Nephron (organoid): ENCODE measurements around the gene PMS1.
"Not testable (repeated sequence)": the region's sequence is repeated elsewhere in the genome, so short reads cannot be mapped to it uniquely, and the experiment has no call there.

Experiments
- H3K27ac Mint-ChIP-seq, 3 experiments: 2 replicates each; pipeline ENCODE4 v1.8.0; 2020; ENCODE audit warnings: mixed read lengths in 3 of 3, mild to moderate bottlenecking in 2 of 3, moderate library complexity in 1 of 3
- H3K27me3 Mint-ChIP-seq: 2 replicates; pipeline ENCODE4 v1.8.0; 2021; ENCODE audit warnings: low read depth, mild to moderate bottlenecking, moderate library complexity, mixed read lengths
- H3K36me3 Mint-ChIP-seq: 2 replicates; pipeline ENCODE4 v1.8.0; 2020; ENCODE audit warnings: low read depth, mixed read lengths
- H3K4me1 Mint-ChIP-seq: 2 replicates; pipeline ENCODE4 v1.8.0; 2020; ENCODE audit warnings: mixed read lengths
- H3K4me3 Mint-ChIP-seq, 3 experiments: 2 replicates each; pipeline ENCODE4 v1.8.0; 2020; ENCODE audit warnings: mild to moderate bottlenecking in 3 of 3, mixed read lengths in 3 of 3, moderate library complexity in 2 of 3
- H3K9me3 Mint-ChIP-seq: 2 replicates; pipeline ENCODE4 v1.8.0; 2020; ENCODE audit warnings: mixed read lengths
- CTCF ChIP-seq, 3 experiments: fragments of 200-600 bp; sonication (generic); IDR thresholded peaks; one replicate each; pipeline ENCODE4 v1.5.0; 2021; ENCODE audit warnings: antibody characterized with exemption in 3 of 3; ENCODE audit not compliant: unreplicated experiment in 3 of 3

Gene PMS1

GRCh38 chr2:189834059-189834458, 49.8 kb downstream of the PMS1 start:
- peaks cover 9% of the 10 kb centered on the region for H3K36me3 Mint-ChIP-seq
- no peak overlapping the region for H3K27ac Mint-ChIP-seq
- no peak for TF ChIP-seq CTCF (IDR thresholded peaks at IDR 0.05; ENCODE audit: unreplicated experiment in 3 of 3)

GRCh38 chr2:189834642-189835041, 50.4 kb downstream of the PMS1 start:
- H3K9me3 Mint-ChIP-seq, H3K36me3 Mint-ChIP-seq, H3K27ac Mint-ChIP-seq: not testable (repeated sequence)

More at GRCh38 chr2:189834059-189834458, 49.8 kb downstream of the PMS1 start:
- no peaks in the 10 kb centered on the region for H3K9me3 Mint-ChIP-seq
- H3K27me3 Mint-ChIP-seq: no peaks in the 10 kb centered on the region
- peaks cover 27% of the 10 kb centered on the region for H3K4me1 Mint-ChIP-seq
- H3K4me3 Mint-ChIP-seq: no peak overlapping the region

GRCh38 chr2:189835855-189836558, 51.8 kb downstream of the PMS1 start:
- TF ChIP-seq CTCF (IDR thresholded peaks at IDR 0.05; ENCODE audit: unreplicated experiment in 3 of 3): no peak
- Mint-ChIP-seq H3K4me1 (peaks cover 17% of the 10 kb centered on the region), H3K4me3 (no peak overlapping the region), H3K27ac (peak overlapping the region in 2 of 3 experiments; percentile 6 to 76), H3K36me3 (peaks cover 9% of the 10 kb centered on the region), H3K9me3 (no peaks in the 10 kb centered on the region), H3K27me3 (no peaks in the 10 kb centered on the region)

More at GRCh38 chr2:189834642-189835041, 50.4 kb downstream of the PMS1 start:
- not testable (repeated sequence) for H3K4me3 Mint-ChIP-seq, H3K27me3 Mint-ChIP-seq
- peaks cover 21% of the 10 kb centered on the region for H3K4me1 Mint-ChIP-seq

- Mint-ChIP-seq H3K9me3 (no peaks in the 10 kb centered on the region), H3K27ac (peak overlapping the region in 2 of 3 experiments; percentile 6 to 76), H3K4me3 (no peak overlapping the region), H3K27me3 (no peaks in the 10 kb centered on the region), H3K36me3 (peaks cover 15% of the 10 kb centered on the region), H3K4me1 (peaks cover 17% of the 10 kb centered on the region)
- no peak for TF ChIP-seq CTCF (IDR thresholded peaks at IDR 0.05; ENCODE audit: unreplicated experiment in 3 of 3)
Observed at GRCh38 chr2:189836644-189837043, 52.4 kb downstream of the PMS1 start.

GRCh38 chr2:189837326-189837725, 53.1 kb downstream of the PMS1 start:
- Mint-ChIP-seq H3K4me1 (peaks cover 17% of the 10 kb centered on the region), H3K9me3 (no peaks in the 10 kb centered on the region), H3K27me3 (no peaks in the 10 kb centered on the region), H3K36me3 (peaks cover 18% of the 10 kb centered on the region), H3K27ac (no peak overlapping the region), H3K4me3 (no peak overlapping the region)
- TF ChIP-seq CTCF (IDR thresholded peaks at IDR 0.05; ENCODE audit: unreplicated experiment in 3 of 3): no peak

GRCh38 chr2:189841019-189841418, 56.8 kb downstream of the PMS1 start:
- Mint-ChIP-seq H3K36me3 (peaks cover 39% of the 10 kb centered on the region), H3K27ac (no peak overlapping the region), H3K4me1 (peaks cover 8% of the 10 kb centered on the region), H3K9me3 (no peaks in the 10 kb centered on the region), H3K27me3 (no peaks in the 10 kb centered on the region), H3K4me3 (no peak overlapping the region)
- no peak for TF ChIP-seq CTCF (IDR thresholded peaks at IDR 0.05; ENCODE audit: unreplicated experiment in 3 of 3)
